Middle frontal gyrus (tissue), 1 donor: ENCODE results near the gene SCGB1C1.
"Not testable (repeated sequence)": the region's sequence is repeated elsewhere in the genome, so short reads cannot be mapped to it uniquely, and the experiment has no call there.

Experiments
- DNase-seq: peaks from one replicate; pipeline ENCODE4 v3.0.0-alpha.2; 2015; ENCODE audit warnings: low spot score; ENCODE audit errors: extremely low spot score

SCGB1C1 gene

GRCh38 chr11:218815-219593, 26.1 kb downstream of the SCGB1C1 start:
- DNase-seq = no peak

- not testable (repeated sequence) for DNase-seq
These were observed 27.9 kb downstream of the SCGB1C1 start for GRCh38 chr11:220641-221215.

- DNase-seq = no peak
These were observed 28.7 kb downstream of the SCGB1C1 start for GRCh38 chr11:221539-221938.

- no peak for DNase-seq
These were observed 29.3 kb downstream of the SCGB1C1 start for GRCh38 chr11:221998-222789.

GRCh38 chr11:223026-223789, 30.3 kb downstream of the SCGB1C1 start:
- DNase-seq = no peak

- DNase-seq = no peak
These were observed 31.0 kb downstream of the SCGB1C1 start for GRCh38 chr11:223884-224283.

GRCh38 chr11:224424-224823, 31.5 kb downstream of the SCGB1C1 start:
- DNase-seq = no peak

- DNase-seq = no peak
These were observed 33.0 kb downstream of the SCGB1C1 start for GRCh38 chr11:225734-226453.

GRCh38 chr11:227824-228379, 35.0 kb downstream of the SCGB1C1 start:
- no peak for DNase-seq

GRCh38 chr11:230431-230830, 37.6 kb downstream of the SCGB1C1 start:
- no peak for DNase-seq

GRCh38 chr11:232783-233565, 40.1 kb downstream of the SCGB1C1 start:
- DNase-seq = no peak

GRCh38 chr11:235180-235579, 42.3 kb downstream of the SCGB1C1 start:
- no peak for DNase-seq

GRCh38 chr11:235609-235996, 42.7 kb downstream of the SCGB1C1 start:
- DNase-seq = no peak

- DNase-seq = peak; percentile 42
These were observed 43.3 kb downstream of the SCGB1C1 start, which contains the start of gene SIRT3 for GRCh38 chr11:235997-236773. Gene SIRT3 (minus strand): TSS chr11:236342. CDS start chr11:236328, 14 bp downstream.

GRCh38 chr11:236774-237767, 44.2 kb downstream of the SCGB1C1 start, which contains the start of gene PSMD13:
Gene PSMD13 (plus strand): TSS chr11:236976. CDS start chr11:237050, 74 bp downstream.
- peak; percentile 56 for DNase-seq

- DNase-seq = not testable (repeated sequence)
These were observed 45.5 kb downstream of the SCGB1C1 start for GRCh38 chr11:238346-238745.

GRCh38 chr11:240315-240714, 47.4 kb downstream of the SCGB1C1 start:
- DNase-seq = no peak
